NCI-H1048 (cell line): ENCODE data around the gene ILF3.
A peak's percentile ranks its signal among the peaks of the same experiment; 100 is the strongest.
"Not testable (repeated sequence)": the region's sequence is repeated elsewhere in the genome, so short reads cannot be mapped to it uniquely, and the experiment has no call there.

ENCODE experiments used
- DNase-seq: peaks from one replicate; lab custom pipeline; 2025; lab: John Stamatoyannopoulos, UW

Gene ILF3

DNA sequence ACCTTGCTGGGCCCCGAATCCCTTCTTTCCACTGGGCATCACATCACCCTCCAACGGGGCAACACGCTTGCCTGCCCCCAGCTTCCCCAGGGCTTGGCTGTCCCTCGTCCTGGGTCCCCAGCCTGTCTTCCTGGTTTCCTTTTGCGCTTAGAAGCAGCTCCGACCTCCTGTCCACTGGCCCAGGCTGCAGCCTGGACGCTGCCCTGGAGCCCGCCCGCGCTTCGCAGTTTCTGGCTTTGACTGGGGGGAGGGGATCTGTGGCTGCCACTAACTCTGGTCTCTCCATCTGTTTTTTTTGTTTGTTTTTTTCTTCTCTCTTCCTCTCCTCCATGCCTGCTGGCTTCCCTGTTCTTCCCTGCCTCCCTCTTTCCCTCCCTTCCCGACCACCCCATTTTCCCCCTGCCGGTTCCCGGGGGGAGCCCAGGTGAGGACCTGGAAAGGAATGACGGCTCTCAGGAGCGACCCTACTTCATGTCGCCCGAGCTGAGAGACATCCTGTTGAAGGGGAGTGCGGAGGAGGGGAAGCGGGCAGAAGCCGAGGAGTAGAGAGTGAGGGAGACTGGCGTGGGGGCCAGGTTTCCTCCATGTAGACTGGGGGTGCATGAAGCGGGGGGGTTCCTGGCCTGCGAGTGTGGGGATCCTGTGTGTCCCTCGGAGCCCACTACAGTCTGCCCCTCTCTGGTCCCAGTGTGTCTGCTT, 11.5 kb upstream of the ILF3 start:
- no peak for DNase-seq

DNA sequence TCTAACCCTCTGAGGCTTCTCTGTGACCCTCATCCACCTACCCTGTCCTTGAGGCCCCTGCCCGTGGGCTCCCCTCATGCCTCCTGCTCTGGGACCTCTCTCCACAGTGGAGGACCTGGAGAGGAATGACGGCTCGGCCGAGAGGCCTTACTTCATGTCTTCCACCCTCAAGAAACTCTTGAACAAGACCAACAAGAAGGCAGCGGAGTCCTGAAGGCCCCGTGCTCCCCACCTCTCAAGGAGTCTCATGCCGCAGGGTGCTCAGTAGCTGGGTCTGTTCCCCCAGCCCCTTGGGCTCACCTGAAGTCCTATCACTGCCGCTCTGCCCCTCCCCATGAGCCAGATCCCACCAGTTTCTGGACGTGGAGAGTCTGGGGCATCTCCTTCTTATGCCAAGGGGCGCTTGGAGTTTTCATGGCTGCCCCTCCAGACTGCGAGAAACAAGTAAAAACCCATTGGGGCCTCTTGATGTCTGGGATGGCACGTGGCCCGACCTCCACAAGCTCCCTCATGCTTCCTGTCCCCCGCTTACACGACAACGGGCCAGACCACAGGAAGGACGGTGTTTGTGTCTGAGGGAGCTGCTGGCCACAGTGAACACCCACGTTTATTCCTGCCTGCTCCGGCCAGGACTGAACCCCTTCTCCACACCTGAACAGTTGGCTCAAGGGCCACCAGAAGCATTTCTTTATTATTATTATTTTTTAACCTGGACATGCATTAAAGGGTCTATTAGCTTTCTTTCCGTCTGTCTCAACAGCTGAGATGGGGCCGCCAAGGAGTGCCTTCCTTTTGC, 10.8 kb upstream of the ILF3 start:
- DNase-seq = no peak

DNA sequence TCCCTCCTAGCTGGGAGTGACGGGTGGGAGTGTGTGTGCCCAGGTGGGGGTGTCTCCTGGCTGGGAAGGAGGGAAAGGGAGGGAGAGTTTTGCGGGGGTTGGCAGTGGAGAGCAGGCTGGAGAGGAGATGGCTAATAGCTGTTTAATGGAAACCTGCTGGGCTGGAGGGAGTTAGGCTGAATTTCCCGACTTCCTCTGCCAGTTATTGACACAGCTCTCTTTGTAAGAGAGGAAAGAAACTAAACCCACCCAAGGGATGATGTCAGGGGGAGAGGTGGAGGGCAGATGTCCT, 10.2 kb upstream of the ILF3 start:
- DNase-seq = no peak

DNA sequence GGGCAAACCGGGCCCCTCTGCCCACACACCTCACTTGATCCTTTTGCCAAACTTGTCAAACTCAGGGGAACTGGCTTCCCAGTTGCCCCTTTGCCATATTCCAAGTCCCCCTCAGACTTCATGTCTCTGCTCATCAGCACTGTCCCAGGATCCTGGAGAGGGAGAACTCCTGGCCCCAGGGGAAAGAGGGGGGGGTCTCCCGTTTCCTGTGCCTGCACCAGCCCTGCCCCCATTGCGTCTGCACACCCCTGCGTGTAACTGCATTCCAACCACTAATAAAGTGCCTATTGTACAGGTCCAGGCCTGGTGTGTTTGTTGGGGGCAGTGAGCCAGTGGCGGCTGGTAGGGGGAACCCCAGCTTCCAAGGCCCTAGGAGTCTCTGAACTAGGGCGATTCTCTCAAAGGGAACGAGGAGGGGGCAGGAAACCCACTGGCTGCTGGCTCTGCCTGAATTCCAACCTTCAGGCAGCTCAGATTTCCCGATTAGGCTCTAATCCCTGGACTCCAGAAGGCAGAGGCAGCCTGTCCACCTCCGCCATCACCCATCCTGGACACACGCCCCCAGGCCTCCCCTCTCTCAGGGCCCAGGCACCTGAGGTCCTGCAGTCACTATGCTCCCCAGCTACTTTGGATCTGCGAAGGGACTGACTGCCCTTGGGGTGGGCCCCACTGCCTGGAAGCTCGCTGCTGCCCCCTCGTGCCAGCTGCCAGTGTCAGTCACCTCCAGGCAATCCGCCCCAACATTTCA, 9.7 kb upstream of the ILF3 start:
- peak; percentile 47 for DNase-seq

DNA sequence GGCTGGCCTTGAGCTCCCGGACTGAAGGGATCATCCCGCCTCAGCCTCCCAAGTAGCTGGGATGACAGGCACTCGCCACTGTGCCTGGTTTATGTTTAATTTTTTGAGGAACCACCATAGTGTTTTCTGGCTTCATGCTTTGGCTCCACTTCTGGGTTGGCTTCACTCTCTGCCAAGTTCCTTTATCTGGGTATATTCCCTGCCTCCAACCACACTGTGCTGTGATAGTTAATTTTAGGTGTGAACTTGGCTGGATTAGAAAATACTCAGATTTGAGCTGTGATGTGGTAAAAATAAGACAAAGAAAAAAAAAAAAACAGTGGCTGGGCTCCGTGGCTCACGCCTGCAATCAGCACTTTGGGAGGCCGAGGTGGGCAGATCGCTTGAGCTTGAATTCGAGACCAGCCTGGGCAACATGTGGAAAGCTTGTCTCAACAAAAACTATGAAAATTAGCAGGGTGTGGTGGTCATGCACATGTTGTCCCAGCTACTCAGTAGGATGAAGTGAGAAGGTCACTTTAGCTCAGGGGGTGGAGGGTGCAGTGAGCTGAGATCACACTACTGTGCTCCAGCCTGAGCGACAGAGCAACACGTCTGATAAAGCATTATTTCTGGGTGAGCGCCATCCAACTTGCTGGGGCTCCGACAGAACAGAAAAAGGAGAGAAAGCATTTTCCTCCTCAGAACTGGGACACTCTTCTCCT, 7.5 kb upstream of the ILF3 start:
- no peak for DNase-seq

DNA sequence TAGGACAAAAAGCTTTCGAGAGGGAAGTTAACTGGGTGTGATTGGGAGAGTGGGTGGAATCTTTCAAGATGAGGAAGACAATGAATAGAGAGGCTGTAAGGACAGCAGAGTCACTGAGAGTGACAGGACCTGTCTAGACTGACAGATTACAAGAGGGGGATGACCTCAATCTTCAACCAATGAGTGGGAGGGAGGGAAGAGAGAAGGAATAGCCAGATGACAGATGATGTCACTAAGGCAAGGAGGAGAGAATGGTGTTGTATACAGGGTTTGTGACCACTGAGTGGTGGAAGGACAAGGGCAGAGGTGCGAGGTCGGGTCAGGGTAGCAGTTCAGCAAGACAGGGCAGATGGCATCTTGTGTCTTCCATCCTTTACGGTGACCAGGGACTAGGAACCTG, 5.8 kb upstream of the ILF3 start:
- DNase-seq = no peak

DNA sequence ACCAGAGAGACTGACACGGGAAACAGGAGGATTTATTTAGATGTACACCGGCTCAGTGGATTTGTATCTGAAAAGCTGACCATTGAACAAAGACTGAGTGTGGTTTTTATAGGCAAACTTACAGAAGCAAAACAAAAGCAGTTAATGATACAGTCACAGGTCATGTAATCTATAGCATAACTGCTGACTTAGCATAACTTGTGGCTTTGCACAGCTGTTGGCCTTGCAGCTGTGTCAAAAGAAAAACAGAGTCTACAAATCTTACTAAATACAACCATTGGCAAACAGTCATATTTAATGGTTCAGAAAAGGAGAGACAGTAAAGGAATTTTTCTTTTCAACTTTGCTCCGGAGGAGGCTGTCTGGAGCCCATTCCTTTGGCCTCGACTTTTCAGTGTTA, 2.3 kb upstream of the ILF3 start:
- DNase-seq = no peak

DNA sequence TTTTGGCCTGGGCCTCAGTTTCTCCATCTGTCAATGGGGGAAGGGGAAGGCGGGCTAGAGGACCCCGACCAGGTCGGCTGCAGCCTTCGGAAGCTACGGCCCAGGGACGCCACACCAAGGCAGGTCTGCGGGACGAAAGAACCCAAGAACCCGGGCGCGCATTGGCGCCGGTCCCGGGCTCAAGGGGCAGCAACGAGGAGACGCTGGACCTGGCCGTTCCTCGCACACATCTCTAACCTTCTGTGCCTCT, 739 bp upstream of the ILF3 start:
- no peak for DNase-seq

DNA sequence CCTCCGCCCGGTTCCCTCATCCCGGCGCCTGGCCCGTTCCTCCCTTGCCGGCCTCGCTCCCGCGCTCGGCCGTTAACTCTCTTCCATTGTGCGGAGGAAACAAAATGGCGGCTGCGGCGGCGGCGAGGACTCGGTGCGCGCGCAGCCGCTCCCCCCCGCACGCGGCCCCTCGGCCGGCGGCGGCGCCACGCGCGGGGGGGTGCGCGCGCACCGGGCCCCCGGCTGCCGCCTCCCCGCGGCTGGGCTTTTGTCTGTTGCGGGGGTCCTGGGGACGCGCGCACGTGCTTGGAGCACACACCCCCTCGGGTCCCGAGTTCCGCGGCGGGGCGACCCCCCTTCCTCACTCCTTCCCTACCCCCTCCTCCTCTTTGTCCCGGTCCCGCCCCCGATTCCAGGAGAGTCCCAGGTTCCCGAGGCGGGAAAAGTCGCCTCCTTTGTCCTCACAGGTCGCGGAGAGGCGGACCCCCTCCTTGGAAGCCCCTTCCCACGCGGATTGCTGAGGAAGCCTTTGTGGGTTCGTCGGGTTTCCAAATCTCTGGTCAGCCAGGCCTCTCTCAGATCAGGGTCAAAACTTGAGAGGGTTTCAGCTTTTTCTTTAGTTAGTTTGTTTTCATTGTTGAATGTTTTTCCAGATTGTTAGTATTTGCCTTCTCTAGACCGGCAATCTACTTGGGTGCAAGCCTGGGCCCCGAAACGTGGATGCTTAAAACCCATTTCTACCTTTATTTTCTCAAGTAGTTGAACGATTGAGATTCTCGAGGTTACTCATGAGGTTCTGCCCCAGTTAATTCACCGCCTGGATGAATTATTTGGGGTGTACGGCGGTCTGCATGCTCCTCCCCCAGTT, 687 bp downstream of the ILF3 start:
- peak; percentile 50 for DNase-seq

DNA sequence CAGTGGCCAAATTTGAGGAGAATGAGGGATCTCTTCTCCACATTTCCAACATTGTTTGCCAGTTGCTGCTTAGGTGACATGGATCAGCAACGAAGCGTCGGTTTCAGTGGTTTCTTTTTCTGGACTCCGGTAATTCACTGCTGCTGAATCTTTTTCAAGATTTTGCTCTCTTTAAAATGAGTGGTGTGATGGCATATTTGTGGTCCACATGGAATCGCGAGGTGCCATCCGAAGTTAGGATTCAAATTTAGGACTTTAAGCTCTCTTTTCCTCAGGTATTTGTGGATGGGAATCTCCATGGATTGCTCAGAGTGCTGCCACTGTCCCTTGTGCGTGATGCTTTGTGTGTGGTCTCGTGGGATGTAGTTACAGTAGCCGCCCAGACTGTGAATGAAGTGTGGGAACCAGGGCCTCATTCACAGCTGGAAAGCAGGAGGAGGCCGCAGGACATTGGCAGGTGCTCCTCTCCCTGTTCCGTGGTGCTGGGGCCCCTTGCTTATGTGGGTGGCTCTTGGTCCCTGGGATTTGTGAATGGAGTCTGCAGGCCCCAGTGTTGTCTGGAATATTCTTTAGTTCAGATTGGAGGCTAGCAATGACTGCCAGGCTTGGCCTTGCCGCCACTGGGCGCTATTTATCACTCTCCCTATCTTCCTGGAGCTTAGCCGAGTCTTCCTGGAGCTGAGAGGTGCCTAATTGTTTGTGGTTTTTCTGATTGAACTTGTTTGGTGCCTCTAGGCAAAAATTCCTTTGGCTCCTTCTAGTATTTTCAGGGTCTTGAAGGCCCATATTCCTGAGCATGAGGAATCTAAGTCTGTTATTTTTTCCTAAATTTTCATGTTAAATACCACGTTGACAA, 1.5 kb downstream of the ILF3 start:
- DNase-seq = no peak

DNA sequence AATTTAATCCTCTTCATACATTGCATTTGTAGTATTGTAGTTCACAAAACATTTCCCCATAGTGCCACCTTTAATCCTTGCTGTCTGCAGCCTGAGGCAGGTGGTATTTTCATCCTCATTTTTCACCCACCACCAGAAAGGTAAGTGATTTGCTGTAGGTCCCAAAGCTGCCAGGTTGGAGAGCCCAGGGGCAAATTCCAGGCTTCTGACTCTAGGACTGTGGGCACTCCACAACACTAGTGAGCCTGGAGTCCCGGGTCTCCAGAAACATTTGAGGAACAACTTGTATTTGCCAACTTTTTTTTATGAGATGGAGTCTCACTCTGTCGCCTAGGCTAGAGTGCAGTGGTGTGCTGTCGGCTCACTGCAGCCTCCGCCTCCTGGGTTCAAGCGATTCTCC, 6.2 kb downstream of the ILF3 start:
- no peak for DNase-seq

DNA sequence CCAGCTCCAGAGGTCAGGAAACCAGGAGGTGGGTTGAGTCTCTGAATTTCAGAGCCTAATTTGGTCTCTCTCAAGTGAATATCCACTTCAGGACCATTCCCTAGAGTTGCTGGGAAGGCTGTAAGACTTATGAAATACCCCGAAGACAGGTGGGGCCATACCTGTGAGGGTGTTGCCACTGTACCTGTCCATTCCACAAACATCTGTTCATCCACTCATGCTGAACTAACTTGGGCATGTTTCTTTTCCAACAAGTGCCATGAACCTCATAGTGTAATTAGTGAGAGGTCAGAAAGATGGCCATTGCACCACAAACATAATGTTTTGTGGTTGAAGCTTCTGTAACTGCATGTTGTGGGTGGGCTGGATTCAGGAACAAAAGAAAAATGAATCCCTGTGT, 7.8 kb downstream of the ILF3 start:
- DNase-seq = no peak

DNA sequence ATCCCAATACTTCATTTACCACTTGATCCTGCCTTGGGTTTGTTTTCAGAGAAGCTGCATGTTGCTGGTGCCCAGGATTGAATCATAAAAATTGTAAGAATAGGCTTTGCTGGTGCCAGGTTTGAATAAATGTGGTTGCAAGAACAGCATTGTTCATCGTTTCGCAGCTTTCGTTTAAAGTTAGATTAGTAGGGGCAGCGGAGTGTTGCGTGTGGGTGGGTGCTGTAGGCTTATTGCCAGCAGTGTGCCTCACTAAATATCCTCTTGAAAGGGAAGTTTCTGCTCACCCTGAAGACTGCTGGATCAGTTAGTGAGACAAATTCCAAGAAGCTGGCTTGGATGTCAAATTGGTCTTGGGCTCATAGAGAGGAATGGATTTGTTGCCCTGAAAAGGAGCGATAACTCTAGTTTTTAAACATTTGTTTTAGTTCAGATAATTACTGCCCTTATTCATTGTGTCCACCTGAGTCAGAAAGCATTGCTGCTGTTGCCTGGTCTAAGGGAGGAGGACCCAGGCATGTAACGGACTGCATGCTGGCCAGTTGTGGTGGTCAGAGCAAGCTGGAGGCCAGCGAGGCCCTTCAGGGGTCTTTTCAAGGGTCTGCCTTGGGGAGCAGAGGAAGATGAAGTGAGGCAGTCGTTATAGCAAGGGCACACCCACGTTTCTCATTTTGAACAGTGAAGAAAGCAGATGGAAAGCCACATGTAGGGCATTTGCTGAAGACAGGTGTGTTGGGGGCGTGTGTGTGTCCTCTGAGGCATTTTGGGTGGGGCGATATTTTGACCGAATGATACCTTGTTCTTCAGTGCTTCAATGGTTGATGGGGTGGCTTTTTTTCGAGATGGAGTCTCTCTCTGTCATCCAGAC, 8.5 kb downstream of the ILF3 start:
- no peak for DNase-seq

DNA sequence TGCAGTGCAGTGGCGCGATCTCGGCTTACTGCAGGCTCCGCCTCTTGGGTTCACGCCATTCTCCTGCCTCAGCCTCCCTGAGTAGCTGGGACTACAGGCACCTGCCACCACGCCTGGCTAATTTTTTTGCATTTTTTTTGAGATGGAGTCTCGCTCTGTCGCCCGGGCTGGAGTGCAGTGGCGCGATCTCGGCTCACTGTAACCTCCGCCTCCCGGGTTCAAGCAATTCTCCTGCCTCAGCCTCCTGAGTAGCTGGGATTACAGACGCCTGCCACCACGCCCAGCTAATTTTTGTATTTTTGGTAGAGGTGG, 9.1 kb downstream of the ILF3 start:
- DNase-seq = not testable (repeated sequence)

DNA sequence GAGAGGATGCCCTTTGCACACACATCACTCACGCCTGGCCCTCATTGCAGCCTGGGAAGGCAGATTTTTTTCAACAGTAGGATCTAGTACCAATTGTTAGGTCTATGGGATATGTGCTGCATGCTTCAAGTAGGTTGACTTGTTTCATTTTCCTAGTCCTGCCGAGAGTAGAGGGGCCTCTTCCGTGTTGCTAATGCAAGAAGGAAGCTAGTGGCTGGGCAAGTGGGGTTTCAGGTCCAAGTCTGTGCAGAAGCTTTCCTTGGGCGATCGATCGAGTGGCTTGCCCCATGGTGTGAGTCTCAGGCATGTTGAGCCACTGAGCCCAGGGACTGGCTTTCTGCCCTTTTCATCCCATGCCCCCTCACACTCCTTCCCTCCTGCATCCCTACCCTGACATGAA, 13.7 kb downstream of the ILF3 start:
- DNase-seq = no peak

DNA sequence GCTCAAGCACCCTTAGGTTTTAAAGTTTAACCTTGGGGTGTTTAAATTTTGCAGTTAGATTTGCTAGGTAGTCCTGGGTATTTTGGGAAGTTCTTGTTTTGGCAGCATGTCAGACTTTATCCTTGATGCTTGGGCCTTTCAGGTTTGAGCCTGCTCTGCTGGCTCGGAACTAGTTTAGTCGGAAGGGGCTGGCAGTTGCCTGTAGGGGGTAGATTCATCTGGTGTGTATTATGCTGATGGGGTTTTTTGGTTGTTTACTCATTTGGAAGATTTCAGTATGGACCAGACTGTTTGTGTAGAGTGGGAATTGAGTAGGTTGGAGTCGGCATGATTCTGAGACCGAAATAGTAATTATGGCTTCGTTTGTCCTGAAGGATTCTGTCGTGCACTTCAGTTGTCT, 15.1 kb downstream of the ILF3 start:
- no peak for DNase-seq

DNA sequence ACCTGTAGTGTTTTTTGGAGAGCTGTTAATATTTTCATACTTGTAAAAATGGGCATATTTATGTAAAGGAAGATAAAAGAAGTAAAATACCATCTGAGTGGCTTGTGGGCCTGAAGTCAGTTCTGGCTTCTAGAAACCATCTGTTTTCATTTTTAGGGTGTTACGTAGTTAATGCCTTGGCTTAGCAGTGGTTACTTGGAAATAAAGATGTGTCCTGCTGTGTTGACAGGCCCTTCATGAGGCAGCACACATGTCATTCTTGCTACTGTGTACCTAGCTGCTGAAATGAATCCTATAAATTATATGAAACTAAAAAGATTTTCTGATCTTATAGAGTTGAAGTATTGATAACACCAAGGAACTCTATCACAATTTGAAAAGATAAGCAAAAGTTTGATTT, 16.0 kb downstream of the ILF3 start:
- no peak for DNase-seq

DNA sequence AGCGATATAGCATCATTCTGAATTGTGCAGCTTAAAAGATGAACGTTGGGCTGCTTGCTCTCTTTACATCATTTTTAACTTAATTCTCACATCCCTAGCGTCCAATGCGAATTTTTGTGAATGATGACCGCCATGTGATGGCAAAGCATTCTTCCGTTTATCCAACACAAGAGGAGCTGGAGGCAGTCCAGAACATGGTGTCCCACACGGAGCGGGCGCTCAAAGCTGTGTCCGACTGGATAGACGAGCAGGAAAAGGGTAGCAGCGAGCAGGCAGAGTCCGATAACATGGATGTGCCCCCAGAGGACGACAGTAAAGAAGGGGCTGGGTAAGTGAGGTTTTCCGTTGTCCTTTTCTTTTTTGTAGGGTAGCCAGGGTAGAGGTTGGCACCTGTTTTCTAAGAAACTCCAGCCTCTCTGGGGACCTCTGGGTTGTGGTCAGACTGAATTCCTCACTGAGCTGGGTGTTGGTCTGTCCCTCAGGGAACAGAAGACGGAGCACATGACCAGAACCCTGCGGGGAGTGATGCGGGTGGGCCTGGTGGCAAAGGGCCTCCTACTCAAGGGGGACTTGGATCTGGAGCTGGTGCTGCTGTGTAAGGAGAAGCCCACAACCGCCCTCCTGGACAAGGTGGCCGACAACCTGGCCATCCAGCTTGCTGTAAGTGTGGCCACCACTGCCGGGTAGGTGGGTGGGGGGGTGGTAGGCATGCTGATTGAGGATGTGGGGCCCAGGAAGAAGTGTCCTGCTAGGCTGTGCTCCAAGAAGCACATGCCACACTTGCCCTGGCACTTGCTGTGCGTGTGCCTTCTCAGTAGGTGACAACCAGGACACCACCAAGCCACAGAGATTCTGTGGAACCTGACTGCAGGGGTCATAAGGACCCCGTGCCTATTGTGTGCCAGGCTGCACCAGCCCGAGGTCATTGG, 17.0 kb downstream of the ILF3 start:
- no peak for DNase-seq

DNA sequence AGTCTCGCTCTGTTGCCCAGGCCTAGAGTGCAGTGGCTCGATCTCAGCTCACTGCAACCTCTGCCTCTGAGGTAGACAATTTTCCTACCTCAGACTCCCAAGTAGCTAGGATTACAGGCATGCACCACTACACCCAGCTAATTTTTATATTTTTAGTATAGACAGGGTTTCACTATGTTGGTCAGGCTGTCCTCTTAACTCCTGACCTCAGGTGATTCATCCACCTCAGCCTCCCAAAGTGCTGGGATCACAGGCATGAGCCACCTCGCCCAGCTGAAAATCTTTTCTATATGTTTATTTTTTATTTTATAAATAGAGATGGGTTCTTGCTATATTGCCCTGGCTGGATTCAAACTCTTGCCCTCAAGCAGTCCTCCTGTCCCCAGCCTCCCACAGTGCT, 17.8 kb downstream of the ILF3 start:
- DNase-seq = not testable (repeated sequence)
